Activated CD4-positive, alpha-beta T cell treated with anti-CD3 and anti-CD28 coated beads, Interleukin-2, amount 10 ng/mL, durations not matched to agents 24 days and 14 days (primary cell): ENCODE measurements around the gene IGIP. TPM values are rescaled to one million over a fixed set of nuclear protein-coding genes. Genes with fewer than 3 reads are reported as not detected.
A peak's percentile ranks its signal among the peaks of the same experiment; 100 is the strongest.

Experiments used
- DNase-seq: peaks from one replicate; pipeline ENCODE4 v3.0.0; 2022
- H3K27ac Mint-ChIP-seq: one replicate; pipeline ENCODE4 v1.8.0; 2022; ENCODE audit warnings: mild to moderate bottlenecking, mixed read lengths
- H3K27me3 Mint-ChIP-seq: one replicate; pipeline ENCODE4 v1.8.0; 2022; ENCODE audit warnings: mixed read lengths
- H3K36me3 Mint-ChIP-seq: one replicate; pipeline ENCODE4 v1.8.0; 2022; ENCODE audit warnings: low read depth, mild to moderate bottlenecking, mixed read lengths
- H3K4me1 Mint-ChIP-seq: one replicate; pipeline ENCODE4 v1.8.0; 2021; ENCODE audit warnings: mixed read lengths
- H3K4me3 Mint-ChIP-seq: one replicate; pipeline ENCODE4 v1.8.0; 2022; ENCODE audit warnings: mild to moderate bottlenecking, moderate library complexity, mixed read lengths
- H3K9me3 Mint-ChIP-seq: one replicate; pipeline ENCODE4 v1.8.0; 2021; ENCODE audit warnings: mixed read lengths
- intact Hi-C: fragments of 100-400 bp; cut with micrococcal nuclease; formaldehyde crosslinking; loops from one replicate; pipeline ENCODE4 v1.15.1; 2023
- total RNA-seq: library from RNA; stranded (reverse); gene quantifications from 2 replicates; pipeline ENCODE4 v1.2.3, GENCODE V29; 2022

The IGIP gene
- total RNA-seq, 1 donor from 2014 or later = 2.8 TPM

DNA sequence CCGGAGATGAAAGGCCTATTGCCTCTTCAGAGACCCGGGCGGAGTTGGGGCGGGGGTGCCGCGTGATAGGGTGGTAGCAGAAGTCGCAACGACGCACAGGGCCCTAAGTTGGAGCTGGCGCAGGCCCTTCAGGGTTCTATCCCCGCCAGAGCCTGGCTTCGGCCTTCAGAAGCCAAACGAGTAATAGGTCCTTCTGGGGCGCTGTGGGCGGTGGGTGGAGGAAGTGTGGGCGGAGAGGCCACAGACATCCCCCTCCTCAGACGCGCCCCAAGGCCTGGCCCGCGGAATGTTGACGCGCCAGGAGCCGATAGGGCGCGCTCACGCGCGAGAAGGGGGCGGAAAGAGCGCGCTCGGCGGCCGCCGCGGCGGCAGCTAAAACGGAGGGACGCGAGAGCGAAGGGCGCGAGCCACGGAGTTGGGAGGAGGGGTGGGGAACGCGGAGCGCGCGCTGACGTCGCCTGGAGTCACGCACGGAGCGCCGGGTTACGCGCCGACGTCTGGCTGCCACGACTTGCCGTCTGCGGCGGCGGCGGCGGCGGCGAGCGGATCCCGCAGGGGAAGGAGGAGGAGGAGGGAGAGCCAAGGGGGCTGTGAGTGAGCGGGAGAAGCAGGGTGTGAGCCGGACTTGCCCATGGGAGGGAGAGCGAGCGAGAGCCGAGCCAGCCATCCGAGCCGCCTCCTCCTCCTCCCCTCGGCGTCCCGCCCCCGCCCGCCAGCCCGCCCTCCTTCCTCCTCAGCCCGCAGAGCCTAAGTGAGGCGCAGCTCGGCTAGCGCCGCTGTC lies 18.2 kb upstream of the IGIP start:
- peaks cover 5% of the 10 kb centered on the region for H3K36me3 Mint-ChIP-seq
- peaks cover 61% of the 10 kb centered on the region for H3K27me3 Mint-ChIP-seq
- no peaks in the 10 kb centered on the region for H3K9me3 Mint-ChIP-seq
- DNase-seq = peak; percentile 97
- H3K27ac Mint-ChIP-seq = peak overlapping the region; percentile 96
- H3K4me3 Mint-ChIP-seq = peak overlapping the region; percentile 98
- H3K4me1 Mint-ChIP-seq = peaks cover 32% of the 10 kb centered on the region
- intact Hi-C loops = loop anchor here (1.0 to 5.0 kb wide), 3 partner anchors 11 to 295 kb away; partner anchors contain the start of genes ANKHD1 and CYSTM1

GRCh38 chr5:140108093-140109017 lies 17.4 kb upstream of the IGIP start:
- DNase-seq = peak; percentile 77
- intact Hi-C loops = loop anchor here (1.0 to 5.0 kb wide), 2 partner anchors 10 to 294 kb away; partner anchors contain the start of gene ANKHD1
- Mint-ChIP-seq H3K36me3 (peaks cover 5% of the 10 kb centered on the region), H3K4me3 (peak overlapping the region; percentile 98), H3K27ac (peak overlapping the region; percentile 95), H3K4me1 (peaks cover 37% of the 10 kb centered on the region), H3K9me3 (no peaks in the 10 kb centered on the region), H3K27me3 (peaks cover 60% of the 10 kb centered on the region)

DNA sequence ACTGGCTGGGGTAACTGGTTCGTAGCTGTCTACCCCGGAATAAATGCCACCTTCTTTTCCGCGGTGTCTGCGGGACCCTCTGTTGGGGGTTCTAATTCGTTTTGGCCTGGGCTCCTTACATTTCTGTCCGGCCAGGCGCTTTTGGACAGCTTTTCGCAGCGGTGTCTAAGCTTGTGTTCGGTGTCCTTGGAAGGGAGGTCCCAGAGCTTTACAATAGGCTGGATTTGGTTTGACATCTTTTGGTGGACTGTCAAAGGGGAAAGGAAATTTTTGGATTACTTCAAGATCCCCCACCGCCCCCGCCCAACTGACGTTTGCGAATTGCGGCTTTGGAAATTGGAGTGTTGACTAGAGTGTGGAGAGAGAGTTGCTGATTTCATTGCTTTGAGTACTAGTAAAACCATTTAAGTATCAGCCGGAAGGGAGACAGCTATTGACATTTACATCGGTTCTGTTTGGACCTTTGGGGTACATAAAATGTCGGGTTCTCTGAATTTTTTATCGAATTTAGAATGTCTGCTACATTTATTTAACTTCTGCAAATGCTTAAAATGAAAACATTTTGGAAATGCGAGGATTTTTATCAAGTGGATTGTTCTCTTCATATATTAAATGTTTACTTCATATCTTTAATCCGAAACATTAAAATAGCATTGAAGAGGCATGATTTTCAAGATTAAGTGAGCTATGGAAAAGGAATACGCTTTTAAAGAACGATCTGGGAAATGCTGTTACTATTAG lies 16.5 kb upstream of the IGIP start:
- H3K27ac Mint-ChIP-seq = no peak overlapping the region
- peak overlapping the region; percentile 98 for H3K4me3 Mint-ChIP-seq
- H3K4me1 Mint-ChIP-seq = peaks cover 40% of the 10 kb centered on the region
- intact Hi-C loops = loop anchor here (5.0 kb wide), 1 partner anchor 293 kb away; the partner anchor contains the start of gene ANKHD1
- peaks cover 7% of the 10 kb centered on the region for H3K36me3 Mint-ChIP-seq
- H3K27me3 Mint-ChIP-seq = peaks cover 54% of the 10 kb centered on the region
- DNase-seq = peak; percentile 68
- H3K9me3 Mint-ChIP-seq = no peaks in the 10 kb centered on the region

GRCh38 chr5:140109759-140110645 lies 15.7 kb upstream of the IGIP start:
- H3K9me3 Mint-ChIP-seq = no peaks in the 10 kb centered on the region
- no peak for DNase-seq
- no peak overlapping the region for H3K27ac Mint-ChIP-seq
- intact Hi-C loops = loop anchor here (5.0 to 10.0 kb wide), 4 partner anchors 292 to 595 kb away; partner anchors contain the start of genes ANKHD1, SRA1 and ZMAT2
- H3K4me3 Mint-ChIP-seq = peak overlapping the region; percentile 98
- H3K4me1 Mint-ChIP-seq = peaks cover 43% of the 10 kb centered on the region
- peaks cover 47% of the 10 kb centered on the region for H3K27me3 Mint-ChIP-seq
- peaks cover 10% of the 10 kb centered on the region for H3K36me3 Mint-ChIP-seq

DNA sequence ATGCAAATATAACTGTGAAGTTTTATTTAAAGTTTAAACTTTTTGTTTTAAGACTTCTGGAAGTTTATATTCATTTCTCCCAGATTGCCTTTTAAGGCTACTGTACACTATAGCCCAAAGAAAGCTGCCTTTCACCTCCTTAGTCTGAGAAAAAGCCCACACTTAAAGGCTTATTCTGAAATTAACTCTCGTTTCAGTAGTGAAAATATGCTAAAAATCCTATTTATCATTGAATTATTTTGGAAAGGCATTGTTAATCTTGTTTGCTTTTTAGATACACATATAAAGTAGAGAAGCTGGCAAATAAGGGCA lies 15.1 kb upstream of the IGIP start:
- Mint-ChIP-seq H3K4me1 (peaks cover 46% of the 10 kb centered on the region), H3K9me3 (no peaks in the 10 kb centered on the region), H3K27me3 (peaks cover 41% of the 10 kb centered on the region), H3K4me3 (no peak overlapping the region), H3K27ac (no peak overlapping the region), H3K36me3 (peaks cover 11% of the 10 kb centered on the region)
- intact Hi-C loops = loop anchor here (5.0 to 10.0 kb wide), 3 partner anchors 366 to 594 kb away; partner anchors contain the start of genes SRA1 and ZMAT2
- DNase-seq = no peak

GRCh38 chr5:140111011-140111858 lies 14.5 kb upstream of the IGIP start:
- no peaks in the 10 kb centered on the region for H3K9me3 Mint-ChIP-seq
- peaks cover 15% of the 10 kb centered on the region for H3K36me3 Mint-ChIP-seq
- intact Hi-C loops = loop anchor here (5.0 to 10.0 kb wide), 3 partner anchors 366 to 594 kb away; partner anchors contain the start of genes SRA1 and ZMAT2
- peaks cover 36% of the 10 kb centered on the region for H3K27me3 Mint-ChIP-seq
- H3K27ac Mint-ChIP-seq = no peak overlapping the region
- no peak for DNase-seq
- peaks cover 52% of the 10 kb centered on the region for H3K4me1 Mint-ChIP-seq
- H3K4me3 Mint-ChIP-seq = peak overlapping the region; percentile 92

DNA sequence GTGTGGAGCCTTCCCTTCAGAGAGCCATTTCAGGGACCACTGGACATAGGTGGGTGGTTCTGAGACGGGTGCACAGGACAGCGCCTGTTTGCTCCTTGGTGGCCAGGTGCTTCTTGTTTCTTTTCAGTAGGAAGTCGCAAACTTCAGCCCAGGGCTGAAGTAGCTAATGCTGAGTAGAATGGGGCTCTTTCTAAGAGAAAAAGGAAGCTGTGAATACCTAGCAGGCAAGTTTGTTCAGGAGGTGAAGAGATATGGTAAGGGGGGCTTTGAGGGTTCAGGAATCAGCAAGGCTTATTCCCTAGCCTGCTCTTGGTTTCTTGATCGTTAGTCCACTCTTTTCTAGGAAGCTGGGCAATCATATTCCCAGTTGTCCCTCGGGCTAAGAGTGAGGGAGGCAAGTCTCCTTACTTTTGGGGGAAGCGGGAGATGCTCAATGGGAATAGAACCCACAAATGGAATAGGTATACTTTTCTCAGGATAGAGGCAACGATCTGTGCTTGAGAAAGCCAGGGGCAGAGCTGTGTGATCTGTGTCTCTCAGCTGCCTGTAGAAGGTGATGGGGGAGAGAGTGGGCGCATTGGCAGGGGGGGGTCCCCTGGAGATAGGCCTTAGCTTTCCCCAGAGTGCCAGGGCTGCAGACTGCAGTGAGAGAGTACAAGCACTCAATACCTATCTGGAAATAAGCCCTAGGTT lies 13.7 kb upstream of the IGIP start:
- Mint-ChIP-seq H3K4me3 (peak overlapping the region; percentile 92), H3K9me3 (no peaks in the 10 kb centered on the region), H3K36me3 (peaks cover 15% of the 10 kb centered on the region), H3K27ac (no peak overlapping the region), H3K4me1 (peaks cover 54% of the 10 kb centered on the region), H3K27me3 (peaks cover 34% of the 10 kb centered on the region)
- intact Hi-C loops = loop anchor here (5.0 to 10.0 kb wide), 3 partner anchors 367 to 593 kb away; partner anchors contain the start of genes SRA1 and ZMAT2
- no peak for DNase-seq

- Mint-ChIP-seq H3K9me3 (no peaks in the 10 kb centered on the region), H3K27ac (peak overlapping the region; percentile 60), H3K4me3 (peak overlapping the region; percentile 92), H3K36me3 (peaks cover 15% of the 10 kb centered on the region), H3K4me1 (peaks cover 55% of the 10 kb centered on the region), H3K27me3 (peaks cover 34% of the 10 kb centered on the region)
- DNase-seq = no peak
- intact Hi-C loops = loop anchor here (5.0 to 10.0 kb wide), 3 partner anchors 368 to 592 kb away; partner anchors contain the start of genes SRA1 and ZMAT2
These were observed 13.0 kb upstream of the IGIP start for GRCh38 chr5:140112685-140113179.

DNA sequence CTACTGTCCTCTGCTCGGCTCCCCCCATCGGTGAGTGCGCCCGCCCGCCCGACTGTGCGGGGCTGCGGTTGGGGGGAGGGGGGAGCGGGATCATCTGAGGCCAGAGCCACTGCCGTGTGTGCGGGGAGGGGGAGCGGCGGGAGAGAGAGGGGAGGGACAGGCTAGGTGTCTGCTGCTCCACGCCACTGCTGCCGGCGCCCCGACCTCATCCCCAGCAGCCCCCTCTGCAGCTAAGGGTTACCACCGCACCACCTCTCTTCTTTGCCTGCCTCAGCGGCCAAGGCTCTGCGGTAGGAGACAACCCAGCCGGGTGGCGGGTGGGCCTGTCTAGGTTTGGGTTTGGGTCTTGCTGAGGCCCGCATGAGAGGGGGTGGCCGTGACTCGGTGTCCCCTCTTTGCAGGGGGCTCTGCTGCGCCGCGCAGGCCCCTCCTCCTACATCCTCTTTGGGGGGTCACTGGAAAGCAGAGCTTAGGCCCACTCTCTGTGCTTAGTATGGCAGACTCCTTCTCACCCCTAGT lies 12.5 kb upstream of the IGIP start:
- Mint-ChIP-seq H3K27me3 (peaks cover 34% of the 10 kb centered on the region), H3K36me3 (peaks cover 15% of the 10 kb centered on the region), H3K4me1 (peaks cover 57% of the 10 kb centered on the region), H3K4me3 (peak overlapping the region; percentile 92), H3K27ac (peak overlapping the region; percentile 63), H3K9me3 (no peaks in the 10 kb centered on the region)
- DNase-seq = no peak
- intact Hi-C loops = loop anchor here (5.0 to 10.0 kb wide), 3 partner anchors 368 to 592 kb away; partner anchors contain the start of genes SRA1 and ZMAT2

- intact Hi-C loops = loop anchor here (2.0 to 10.0 kb wide), 5 partner anchors 17 to 591 kb away; partner anchors contain the start of genes SRA1 and ZMAT2
- Mint-ChIP-seq H3K36me3 (peaks cover 14% of the 10 kb centered on the region), H3K4me3 (peak within 1 kb of the TSS; percentile 92), H3K27me3 (peaks cover 34% of the 10 kb centered on the region), H3K4me1 (peaks cover 58% of the 10 kb centered on the region), H3K27ac (peak within 1 kb of the TSS; percentile 96), H3K9me3 (no peaks in the 10 kb centered on the region)
- peak; percentile 99 for DNase-seq
These were observed 12.0 kb upstream of the IGIP start, which contains the start of gene PURA for GRCh38 chr5:140113699-140114263. Gene PURA (plus strand): TSS chr5:140114109. CDS start chr5:140114182, 73 bp downstream.
